Lung (tissue), 12 donors: Measurements from ENCODE around the gene IL17B. TPM values are rescaled to one million over a fixed set of nuclear protein-coding genes. Genes with fewer than 3 reads are reported as not detected.

Experiments used
- ATAC-seq: fragments of 200-7000 bp; cut with Tn5 transposase; one replicate; pipeline ENCODE4 v1.9.1; 2020; ENCODE audit warnings: moderate number of reproducible peaks; ENCODE audit not compliant: insufficient read depth, low FRiP score
- DNase-seq, 3 donors: peaks; one replicate each; pipeline ENCODE4 v3.0.0-alpha.2; 2013 to 2017
- H3K27ac ChIP-seq, 2 donors: one replicate each; pipeline ENCODE4 v1.5.1; 2013; ENCODE audit warnings: mild to moderate bottlenecking in 2 of 2, moderate library complexity in 2 of 2, control low read depth in 1 of 2, inconsistent platforms in 1 of 2, low read depth in 1 of 2, low read length in 1 of 2
- H3K27me3 ChIP-seq, 3 donors: one replicate each; pipeline ENCODE4 v1.5.1; 2013; ENCODE audit warnings: low read length in 2 of 3; ENCODE audit not compliant: control insufficient read depth in 3 of 3, insufficient read depth in 3 of 3
- H3K36me3 ChIP-seq, 4 donors: one replicate each; pipeline ENCODE4 v1.5.1; 2013; ENCODE audit warnings: low read length in 4 of 4, mild to moderate bottlenecking in 1 of 4, moderate library complexity in 1 of 4; ENCODE audit not compliant: control insufficient read depth in 4 of 4, insufficient read depth in 4 of 4
- H3K4me1 ChIP-seq, 5 donors: one replicate each; pipeline ENCODE4 v1.5.1; 2013; ENCODE audit warnings: low read length in 5 of 5, mild to moderate bottlenecking in 2 of 5, moderate library complexity in 1 of 5; ENCODE audit not compliant: control insufficient read depth in 5 of 5, insufficient read depth in 5 of 5
- H3K4me3 ChIP-seq: one replicate; pipeline ENCODE4 v1.5.1; 2013; ENCODE audit warnings: mild to moderate bottlenecking, control low read depth, moderate library complexity
- H3K9ac ChIP-seq, 2 donors: one replicate each; pipeline ENCODE4 v1.5.1; 2013; ENCODE audit warnings: low read length in 2 of 2, control low read depth in 1 of 2; ENCODE audit not compliant: insufficient read depth in 1 of 2
- H3K9me3 ChIP-seq, 4 donors: one replicate each; pipeline ENCODE4 v1.5.1; 2013; ENCODE audit warnings: low read length in 3 of 4, mild to moderate bottlenecking in 1 of 4, moderate library complexity in 1 of 4; ENCODE audit not compliant: control insufficient read depth in 4 of 4, insufficient read depth in 3 of 4
- CTCF ChIP-seq: IDR thresholded peaks from 2 replicates; pipeline ENCODE4 v1.5.1; 2012; ENCODE audit warnings: mild to moderate bottlenecking; ENCODE audit errors: control extremely low read depth, extremely low read depth
- WGBS, 2 donors: extraction: QIAGEN DNeasy Blood & Tissue Kit; methylation state at CpG; one replicate each; pipeline ENCODE4 v1.1.7; 2013; 5-methylcytosine and 5-hydroxymethylcytosine counted together
- polyA plus RNA-seq, 2 donors: library from polyadenylated mRNA; stranded (reverse); fragments of 200-250 nt; gene quantifications; one replicate each; pipeline ENCODE4 v1.2.1, GENCODE V29; 2013
- total RNA-seq, 2 donors: library from RNA; depleted of rRNA in 1 of 2; stranded (reverse); fragments of >200 nt in 1 of 2; gene quantifications; one replicate each; pipeline ENCODE4 v1.2.1, GENCODE V29; 2014 to 2021
- donor health status: control.
- donor health status: control.
- donor health status: Bipolar disorder and iron deficiency.
- donor health status: healthy.
- donor health status: DM: yes; HTN: yes; CAD: no.

IL17B gene
- total and polyA plus RNA-seq, 4 donors, result 0.26 to 1.3 (median 0.39) TPM

DNA sequence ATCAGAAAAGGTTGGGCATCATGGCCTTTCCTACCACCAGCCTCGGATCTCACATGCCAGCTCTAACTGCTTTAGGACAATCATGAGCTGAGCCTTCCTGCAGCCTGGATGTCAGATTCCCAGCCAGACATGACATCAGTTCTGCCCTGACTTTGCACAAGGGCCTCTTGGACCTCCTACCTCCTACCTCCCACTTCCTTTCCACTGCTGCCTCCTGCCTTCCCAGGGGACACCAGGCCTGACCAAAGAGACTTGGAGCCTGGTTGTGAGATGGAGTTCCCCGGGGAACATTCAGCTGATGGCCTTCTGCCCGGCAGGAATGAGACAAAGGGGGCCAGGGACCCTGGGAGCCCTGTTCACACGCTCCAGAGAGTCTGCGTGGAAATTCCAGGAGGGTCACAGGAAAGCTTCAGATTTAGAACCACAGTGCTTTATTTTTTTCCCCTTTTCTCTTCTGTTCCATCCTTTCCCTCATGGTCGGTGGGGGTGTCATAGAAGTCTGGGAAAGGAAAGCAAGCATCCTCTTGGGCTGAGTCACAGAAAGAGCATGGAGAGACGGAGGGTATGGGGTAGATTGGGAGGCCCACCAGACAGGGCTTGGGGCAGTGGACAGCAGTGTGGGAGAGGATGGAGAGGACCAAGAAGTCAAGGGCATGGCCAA lies 35.4 kb upstream of the IL17B start:
- peak overlapping the region in 1 of 2 donors; percentile 24 for H3K9ac ChIP-seq
- no peaks in the 10 kb centered on the region for H3K9me3 ChIP-seq
- 70 to 81% methylated on average over 7 of the region's 7 CpGs for WGBS, 2 donors
- DNase-seq (peak in 2 of 3 donors; percentile 36 to 56), ATAC-seq (no peak)
- H3K27me3 ChIP-seq, result no peaks in the 10 kb centered on the region
- TF ChIP-seq CTCF, result no peak
- H3K27ac ChIP-seq, result peak overlapping the region; percentile 37 to 70
- peaks cover 8 to 94% (median 48%) of the 10 kb centered on the region in 5 donors for H3K4me1 ChIP-seq
- H3K36me3 ChIP-seq, result peaks cover 0 to 21% (median 5%) of the 10 kb centered on the region in 4 donors
- no peak overlapping the region for H3K4me3 ChIP-seq

- ATAC-seq, result no peak
- H3K27me3 ChIP-seq, result no peaks in the 10 kb centered on the region
These were observed 34.6 kb upstream of the IL17B start for GRCh38 chr5:149413477-149414210.

DNA sequence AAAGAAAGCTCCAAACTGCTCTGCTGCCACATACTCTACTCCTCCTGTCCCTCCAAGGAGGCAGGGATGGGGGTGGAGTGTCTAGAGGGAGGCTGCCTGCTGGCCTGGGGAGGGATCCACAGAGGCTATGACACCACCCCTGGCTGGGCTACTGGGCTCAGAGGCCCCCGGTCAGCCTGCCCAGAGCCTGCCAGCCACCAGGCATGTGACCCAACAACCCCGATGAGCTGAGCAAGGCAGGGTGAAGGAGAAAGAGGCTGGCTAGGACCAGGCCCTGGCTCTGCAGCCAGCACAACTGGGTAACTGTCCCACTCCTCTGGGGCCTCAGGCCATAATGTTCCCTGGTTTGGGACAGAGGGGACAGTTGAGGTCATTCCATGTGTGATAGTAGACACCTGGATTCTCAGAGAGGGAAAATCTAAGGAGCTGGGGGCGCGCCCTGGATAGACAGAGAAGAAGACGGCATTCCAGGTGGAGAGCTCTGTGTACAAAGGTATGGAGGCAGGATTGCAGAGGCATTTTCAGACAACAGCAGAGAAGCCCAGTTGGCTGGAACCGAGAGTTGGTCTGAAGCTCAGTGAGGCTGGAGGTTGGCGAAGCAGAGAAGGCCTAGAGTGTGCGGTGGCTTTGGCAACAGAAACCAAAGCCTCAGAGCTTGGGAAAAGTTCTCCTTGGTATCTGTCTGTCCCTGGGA lies 33.8 kb upstream of the IL17B start:
- Histone ChIP-seq H3K27ac (peak overlapping the region; percentile 27 to 54), H3K9ac (no peak overlapping the region), H3K36me3 (peaks cover 0 to 15% (median 3%) of the 10 kb centered on the region in 4 donors), H3K4me1 (peaks cover 8 to 93% (median 38%) of the 10 kb centered on the region in 5 donors), H3K9me3 (no peaks in the 10 kb centered on the region), H3K4me3 (no peak overlapping the region), H3K27me3 (no peaks in the 10 kb centered on the region)
- ATAC-seq (no peak), DNase-seq (no peak)
- WGBS, 2 donors, result 87 to 91% methylated on average over 8 of the region's 8 CpGs
- TF ChIP-seq CTCF, result no peak

More at GRCh38 chr5:149413477-149414210, 34.6 kb upstream of the IL17B start:
- peaks cover 8 to 94% (median 45%) of the 10 kb centered on the region in 5 donors for H3K4me1 ChIP-seq
- WGBS, 2 donors, result 82 to 91% methylated on average over 16 of the region's 16 CpGs
- H3K27ac ChIP-seq, result peak overlapping the region; percentile 27 to 54
- H3K4me3 ChIP-seq, result no peak overlapping the region
- no peak overlapping the region for H3K9ac ChIP-seq
- TF ChIP-seq CTCF, result no peak
- DNase-seq, result no peak
- no peaks in the 10 kb centered on the region for H3K9me3 ChIP-seq
- peaks cover 0 to 17% (median 5%) of the 10 kb centered on the region in 4 donors for H3K36me3 ChIP-seq
